ENCODE measurements around the gene MUC4.

Gene MUC4

GRCh38 chr3:195809291-195809785, 2.4 kb downstream of the MUC4 start:
- TF ChIP-seq ZNF70 (CRISPR knock-in tag; IDR thresholded peaks at IDR 0.05) (no peak), GLIS3 (CRISPR knock-in tag; IDR thresholded peaks at IDR 0.05) (no peak), TSHZ2 (CRISPR knock-in tag; IDR thresholded peaks at IDR 0.05) (no peak), OSR1 (CRISPR knock-in tag; IDR thresholded peaks at IDR 0.05) (no peak)
- no peak for ATAC-seq

GRCh38 chr3:195808741-195809290, 2.9 kb downstream of the MUC4 start:
- TF ChIP-seq ZNF8 (CRISPR knock-in tag; IDR thresholded peaks at IDR 0.05) (no peak), ZFP30 (CRISPR knock-in tag; IDR thresholded peaks at IDR 0.05) (no peak), ZC3H10 (CRISPR knock-in tag; IDR thresholded peaks at IDR 0.05) (no peak), SNAI2 (CRISPR knock-in tag; IDR thresholded peaks at IDR 0.05) (no peak), TCF4 (CRISPR knock-in tag; IDR thresholded peaks at IDR 0.05; ENCODE audit: borderline replicate concordance) (no peak), ZFP3 (CRISPR knock-in tag; IDR thresholded peaks at IDR 0.05) (no peak), PATZ1 (CRISPR knock-in tag; IDR thresholded peaks at IDR 0.05; ENCODE audit: borderline replicate concordance) (no peak), CSRNP3 (CRISPR knock-in tag; IDR thresholded peaks at IDR 0.05) (no peak), CREB5 (CRISPR knock-in tag; IDR thresholded peaks at IDR 0.05; ENCODE audit: low read depth) (no peak), ESRRG (CRISPR knock-in tag; IDR thresholded peaks at IDR 0.05) (no peak), ISL1 (CRISPR knock-in tag; IDR thresholded peaks at IDR 0.05) (no peak), ZNF565 (CRISPR knock-in tag; conservative IDR thresholded peaks at IDR 0.05; ENCODE audit: low read depth) (no peak), TOX (CRISPR knock-in tag; IDR thresholded peaks at IDR 0.05; ENCODE audit: borderline replicate concordance) (no peak), ZNF70 (CRISPR knock-in tag; IDR thresholded peaks at IDR 0.05) (no peak), BACH2 (CRISPR knock-in tag; IDR thresholded peaks at IDR 0.05; ENCODE audit: borderline replicate concordance) (no peak), POU6F1 (CRISPR knock-in tag; IDR thresholded peaks at IDR 0.05; ENCODE audit: borderline replicate concordance, low read depth) (no peak), TSHZ2 (CRISPR knock-in tag; IDR thresholded peaks at IDR 0.05) (no peak), CSDC2 (CRISPR knock-in tag; IDR thresholded peaks at IDR 0.05) (no peak), OSR1 (CRISPR knock-in tag; IDR thresholded peaks at IDR 0.05) (no peak), RARB (CRISPR knock-in tag; IDR thresholded peaks at IDR 0.05) (no peak)
- ATAC-seq: no peak
